Measurements from ENCODE around the gene PDZRN3. TPM values are rescaled to one million over a fixed set of nuclear protein-coding genes. Genes with fewer than 3 reads are reported as not detected.

Gene PDZRN3
- total RNA-seq, 2 experiments from 2014 or later = not detected

DNA sequence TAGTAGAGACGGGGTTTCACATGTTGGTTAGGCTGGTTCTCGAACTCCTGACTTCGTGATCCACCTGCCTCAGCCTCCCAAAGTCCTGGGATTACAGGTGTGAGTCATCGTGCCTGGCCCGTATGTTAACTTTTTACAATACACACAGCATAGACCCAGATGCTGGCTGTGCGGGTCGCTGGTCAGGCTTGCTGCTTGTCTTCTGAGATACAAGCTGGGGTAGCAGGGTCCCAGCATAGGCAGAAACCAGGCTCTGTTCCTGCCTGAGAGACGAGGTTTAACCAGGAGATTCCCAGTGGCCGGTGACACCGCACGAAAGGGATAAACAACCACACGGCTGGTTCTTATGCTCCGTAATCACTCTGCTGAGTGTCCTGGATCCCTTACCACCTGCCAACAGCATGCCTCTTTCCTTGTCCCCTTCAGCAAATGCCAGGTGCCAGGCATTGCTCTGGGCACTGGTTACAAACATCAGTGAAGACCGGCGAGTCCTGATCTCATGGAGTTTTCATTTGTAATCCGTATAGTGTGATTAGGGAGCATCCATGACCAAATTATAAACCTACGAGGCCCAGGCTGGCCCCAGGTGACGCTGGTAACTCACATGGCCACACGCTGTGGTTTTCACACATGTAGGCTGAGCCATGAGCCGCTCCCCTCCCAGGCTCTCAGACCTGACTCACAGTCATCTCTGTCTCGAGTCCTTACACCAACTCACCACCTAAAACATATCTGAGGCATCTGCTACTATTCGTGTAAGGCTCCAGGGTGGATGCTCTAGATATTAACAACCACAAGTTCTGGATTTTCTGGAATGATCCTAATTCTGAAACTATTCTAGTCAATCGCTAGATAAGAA lies 125.7 kb downstream of the PDZRN3 start:
- ChIA-PET POLR2A (no interaction called here), CTCF (interaction anchor here (1.1 to 5.7 kb wide), 4 partner anchors 8 to 397 kb away, joined by 4 to 43 read pairs (median 20); no protein-coding TSS in a partner anchor)
- ATAC-seq = peak; percentile 39
- H3K27me3 Mint-ChIP-seq = peaks cover 13% of the 10 kb centered on the region
- TF ChIP-seq CTCF (IDR thresholded peaks at IDR 0.05) = no peak
- intact Hi-C loops (cut with micrococcal nuclease) = no loop called here
- DNase-seq = peak; percentile 3
- H3K4me3 Mint-ChIP-seq = no peak overlapping the region
- H3K4me1 Mint-ChIP-seq (ENCODE audit: low read depth) = no peaks in the 10 kb centered on the region
- H3K36me3 Mint-ChIP-seq (ENCODE audit: low read depth) = no peaks in the 10 kb centered on the region
- H3K9me3 Mint-ChIP-seq = no peaks in the 10 kb centered on the region
- H3K27ac Mint-ChIP-seq = no peak overlapping the region

DNA sequence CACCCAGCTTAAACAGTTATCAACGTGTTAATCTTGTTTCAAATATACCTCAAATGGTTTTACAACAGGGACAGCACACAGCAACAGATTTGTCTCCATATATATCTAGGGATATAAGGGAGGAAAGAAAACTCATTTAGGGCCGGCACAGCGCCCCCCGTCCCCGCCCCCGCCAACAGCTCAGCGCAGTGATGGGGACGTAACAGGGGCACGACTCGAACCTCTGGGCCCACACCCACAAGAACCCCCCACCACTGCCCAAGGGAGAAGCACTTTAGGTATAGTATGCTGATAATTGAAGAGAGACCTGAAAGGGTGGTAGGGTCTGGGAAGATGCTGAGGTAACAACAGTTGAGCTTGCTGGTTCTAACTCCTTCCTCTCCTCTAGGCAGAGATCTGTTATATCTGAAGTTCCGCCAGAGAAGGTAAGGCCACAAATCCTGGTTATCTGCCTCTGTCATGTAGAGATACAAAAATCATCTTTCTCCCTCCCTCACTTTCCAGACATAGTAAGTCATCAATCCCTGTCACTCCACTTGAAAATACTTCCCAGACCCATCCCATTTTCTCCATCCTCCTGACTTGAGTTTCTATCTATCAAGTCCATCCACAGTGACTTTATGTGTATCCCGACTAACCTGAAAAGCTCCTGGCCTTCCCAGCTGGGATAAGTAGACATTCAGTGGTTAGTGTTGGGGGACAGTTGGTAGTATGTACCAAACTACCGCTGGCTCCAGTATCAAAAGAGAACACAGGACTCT lies 126.9 kb downstream of the PDZRN3 start:
- no peaks in the 10 kb centered on the region for H3K36me3 Mint-ChIP-seq (ENCODE audit: low read depth)
- H3K4me3 Mint-ChIP-seq = no peak overlapping the region
- no peak for TF ChIP-seq CTCF (IDR thresholded peaks at IDR 0.05)
- no peak overlapping the region for H3K27ac Mint-ChIP-seq
- H3K9me3 Mint-ChIP-seq = no peaks in the 10 kb centered on the region
- ChIA-PET CTCF (interaction anchor here (1.6 to 5.7 kb wide), 2 partner anchors 10 to 397 kb away, joined by 7 to 35 read pairs; no protein-coding TSS in a partner anchor), POLR2A (no interaction called here)
- DNase-seq (no peak), ATAC-seq (no peak)
- no peaks in the 10 kb centered on the region for H3K4me1 Mint-ChIP-seq (ENCODE audit: low read depth)
- intact Hi-C loops (cut with micrococcal nuclease) = no loop called here
- peaks cover 10% of the 10 kb centered on the region for H3K27me3 Mint-ChIP-seq

DNA sequence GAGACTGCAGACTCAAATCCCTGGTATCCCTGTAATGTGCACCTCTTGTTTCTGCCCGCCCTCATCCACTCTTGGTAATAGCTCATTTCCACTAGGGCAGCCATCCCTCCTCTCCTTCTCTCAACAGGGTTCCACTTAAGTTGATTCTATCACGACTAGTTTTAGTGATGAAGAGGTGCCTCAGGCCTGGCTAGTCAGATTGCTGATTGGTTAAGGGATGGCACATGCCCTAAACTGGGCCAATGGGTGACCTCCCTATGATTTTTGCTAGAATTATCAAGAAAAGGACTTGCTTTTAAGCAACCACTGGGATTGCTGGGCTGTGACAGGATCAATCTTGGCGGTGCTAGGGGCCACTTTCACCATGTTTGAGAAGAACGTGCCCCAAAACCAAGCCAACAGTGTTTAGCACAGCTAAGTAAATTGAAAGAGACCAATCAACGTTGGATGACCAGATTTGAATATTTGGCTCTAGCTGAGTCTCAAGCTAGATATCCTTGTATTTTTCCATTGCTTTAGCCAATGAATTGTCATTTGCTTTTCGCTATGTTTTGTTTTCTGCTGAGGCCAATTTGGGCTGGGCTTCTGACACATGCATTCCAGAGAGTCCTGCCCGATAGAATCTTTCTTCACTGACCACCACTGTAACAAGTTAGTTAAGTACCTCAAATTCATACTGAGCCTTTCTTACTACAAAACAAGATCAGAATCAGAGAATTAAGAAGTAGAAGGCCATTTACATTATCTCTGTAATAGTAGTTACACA lies 131.0 kb downstream of the PDZRN3 start:
- ChIA-PET CTCF (interaction anchor here (0.9 to 5.7 kb wide), 3 partner anchors 9 to 14 kb away, joined by 3 to 35 read pairs (median 3); no protein-coding TSS in a partner anchor), POLR2A (no interaction called here)
- Mint-ChIP-seq H3K27ac (no peak overlapping the region), H3K27me3 (no peaks in the 10 kb centered on the region), H3K4me3 (no peak overlapping the region), H3K9me3 (no peaks in the 10 kb centered on the region), H3K36me3 (ENCODE audit: low read depth) (no peaks in the 10 kb centered on the region), H3K4me1 (ENCODE audit: low read depth) (no peaks in the 10 kb centered on the region)
- DNase-seq (no peak), ATAC-seq (no peak)
- intact Hi-C loops (cut with micrococcal nuclease) = no loop called here
- no peak for TF ChIP-seq CTCF (IDR thresholded peaks at IDR 0.05)

DNA sequence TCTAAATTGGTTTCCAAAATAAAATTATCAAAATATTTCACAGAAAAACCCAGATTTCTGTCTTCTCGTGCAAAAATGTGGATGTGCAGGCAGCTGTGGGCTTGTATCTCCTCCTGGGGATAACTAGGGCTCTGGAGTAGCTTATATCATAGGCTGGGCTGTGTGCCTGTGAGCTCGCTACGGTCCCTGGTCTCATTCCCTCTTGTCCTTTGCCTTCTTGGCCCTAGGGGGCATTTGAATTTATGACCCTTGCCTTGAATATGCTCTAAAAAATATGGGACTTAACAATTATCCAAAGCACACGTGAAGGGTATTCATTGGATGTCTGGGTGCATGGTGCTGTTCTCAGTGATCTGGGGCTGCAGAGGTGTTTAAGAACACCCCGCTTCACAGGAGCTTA lies 132.6 kb downstream of the PDZRN3 start:
- ChIA-PET POLR2A (no interaction called here), CTCF (interaction anchor here (2.2 kb wide), 1 partner anchor 10 kb away, joined by 9 read pairs; no protein-coding TSS in a partner anchor)
- ATAC-seq (no peak), DNase-seq (no peak)
- H3K27ac Mint-ChIP-seq = no peak overlapping the region
- TF ChIP-seq CTCF (IDR thresholded peaks at IDR 0.05) = no peak
- intact Hi-C loops (cut with micrococcal nuclease) = no loop called here
- H3K4me1 Mint-ChIP-seq (ENCODE audit: low read depth) = no peaks in the 10 kb centered on the region
- H3K4me3 Mint-ChIP-seq = no peak overlapping the region
- H3K36me3 Mint-ChIP-seq (ENCODE audit: low read depth) = no peaks in the 10 kb centered on the region
- H3K27me3 Mint-ChIP-seq = no peaks in the 10 kb centered on the region
- no peaks in the 10 kb centered on the region for H3K9me3 Mint-ChIP-seq

Measured in activated CD8-positive, alpha-beta T cell treated with anti-CD3 and anti-CD28 coated beads for 36 hours (primary cell).